H1 (cell line): ENCODE data around the gene XAB2. TPM values are rescaled to one million over a fixed set of nuclear protein-coding genes. Genes with fewer than 3 reads are reported as not detected.

Source experiments
- microRNA-seq, 2 experiments: library from miRNA; unstranded; fragments of <30 nt; microRNA quantifications; one replicate each; pipeline versions ENCODE4 to v1.2.0, GENCODE V29; 2016 to 2020; ENCODE audit warnings: borderline microRNAs expressed in 2 of 2, borderline number of aligned reads in 2 of 2, borderline replicate concordance in 1 of 2
- polyA plus RNA-seq, 7 experiments: library from polyadenylated mRNA; depleted of rRNA in 3 of 7; stranded (reverse) in 5 of 7; unstranded in 2 of 7; fragments of >200 nt in 5 of 7; fragments of 200-250 nt in 2 of 7; gene quantifications; 1 replicate in 5 of 7; 2 replicates in 1 of 7; 4 replicates in 1 of 7; pipeline versions ENCODE4 v1.2.1 to v1.2.3, GENCODE V29; 2011 to 2013; ENCODE audit warnings: missing spikeins in 2 of 7, mixed read lengths in 2 of 7
- small RNA-seq: library from polyadenylated mRNA; stranded (forward); fragments of <200 nt; extraction: miRNeasy Mini kit (QIAGEN cat#:217004); gene quantifications from one replicate; pipeline ENCODE3, GENCODE V24; 2013; ENCODE audit not compliant: insufficient read depth
- total RNA-seq: library from RNA; stranded (reverse); fragmentation: NEBNext Ultra II Directional; extraction: Animal tissue kit (Norgen Biotek cat#: 25700); gene quantifications from 2 replicates; pipeline ENCODE4 v1.2.1, GENCODE V29; 2021

XAB2 gene
- total and polyA plus RNA-seq, 2 of the 8 experiments (the other 6 are each of a cell fraction or from before 2014, with no cell fraction given), result 48.2 to 49.4 TPM

Small RNA genes lying within 50 kb of the gene (microRNA-seq; reads per million reads assigned to microRNA genes)
- gene MIR6792, result 0.41 to 0.46 reads per million in 2 experiments

Small RNA genes lying within 50 kb of the gene (small RNA-seq; reads per million reads assigned to genes)
- not detected for gene MIR6792

Other genes starting within 250 kb of the XAB2 start
- gene PEX11G, start 140.5 kb downstream of the XAB2 start, total RNA-seq, result 1.8 and 2.1 TPM in 2 replicates
- gene PEX11G, start 140.5 kb downstream of the XAB2 start, polyA plus RNA-seq (2011; rRNA removed), result 4.3 and 5.3 TPM in 2 replicates
- gene ZNF358, start 113.4 kb downstream of the XAB2 start, total RNA-seq, result 40.0 and 44.0 TPM in 2 replicates
- 60.3 and 117 TPM in 2 replicates for gene ZNF358, start 113.4 kb downstream of the XAB2 start, polyA plus RNA-seq (2011; rRNA removed)
- 15.8 and 19.1 TPM in 2 replicates for gene MCOLN1, start 106.9 kb downstream of the XAB2 start, total RNA-seq
- gene MCOLN1, start 106.9 kb downstream of the XAB2 start, polyA plus RNA-seq (2011; rRNA removed), result 40.0 and 42.8 TPM in 2 replicates
- gene PNPLA6, start 93.8 kb downstream of the XAB2 start, total RNA-seq, result 121 and 123 TPM in 2 replicates
- 55.1 and 121 TPM in 2 replicates for gene PNPLA6, start 93.8 kb downstream of the XAB2 start, polyA plus RNA-seq (2011; rRNA removed)
- 30.4 and 32.5 TPM in 2 replicates for gene CAMSAP3, start 33.7 kb downstream of the XAB2 start, total RNA-seq
- gene CAMSAP3, start 33.7 kb downstream of the XAB2 start, polyA plus RNA-seq (2011; rRNA removed), result 11.4 and 19.6 TPM in 2 replicates
- 105 and 127 TPM in 2 replicates for gene PET100, start 248 bp upstream of the XAB2 start, total RNA-seq
- gene PET100, start 248 bp upstream of the XAB2 start, polyA plus RNA-seq (2011; rRNA removed), result 36.1 and 80.8 TPM in 2 replicates
- not detected in 2 replicates for gene PCP2, start 4.2 kb upstream of the XAB2 start, total RNA-seq
- gene PCP2, start 4.2 kb upstream of the XAB2 start, polyA plus RNA-seq (2011; rRNA removed), result 0.49 TPM in 1 of 2 replicates, not detected in the other
- 51.5 and 52.9 TPM in 2 replicates for gene STXBP2, start 7.6 kb upstream of the XAB2 start, total RNA-seq
- gene STXBP2, start 7.6 kb upstream of the XAB2 start, polyA plus RNA-seq (2011; rRNA removed), result 53.8 and 82.7 TPM in 2 replicates
- gene RETN, start 39.5 kb upstream of the XAB2 start, total RNA-seq, result not detected in 2 replicates
- gene RETN, start 39.5 kb upstream of the XAB2 start, polyA plus RNA-seq (2011; rRNA removed), result not detected in 2 replicates
- not detected in 2 replicates for gene MCEMP1, start 47.5 kb upstream of the XAB2 start, total RNA-seq
- gene MCEMP1, start 47.5 kb upstream of the XAB2 start, polyA plus RNA-seq (2011; rRNA removed), result 0.13 TPM in 1 of 2 replicates, not detected in the other
- gene TRAPPC5, start 51.3 kb upstream of the XAB2 start, total RNA-seq, result 99.7 and 109 TPM in 2 replicates
- 120 TPM in 2 replicates for gene TRAPPC5, start 51.3 kb upstream of the XAB2 start, polyA plus RNA-seq (2011; rRNA removed)
- 0.29 TPM in 1 of 2 replicates, not detected in the other for gene FCER2, start 72.6 kb upstream of the XAB2 start, total RNA-seq
- gene FCER2, start 72.6 kb upstream of the XAB2 start, polyA plus RNA-seq (2011; rRNA removed), result 0.67 TPM in 2 replicates
- 0.35 and 1.0 TPM in 2 replicates for gene CLEC4G, start 102.6 kb upstream of the XAB2 start, total RNA-seq
- 2.9 and 3.2 TPM in 2 replicates for gene CLEC4G, start 102.6 kb upstream of the XAB2 start, polyA plus RNA-seq (2011; rRNA removed)
- 0.22 TPM in 1 of 2 replicates, not detected in the other for gene CD209, start 118.0 kb upstream of the XAB2 start, total RNA-seq
- 0.03 and 0.05 TPM in 2 replicates for gene CD209, start 118.0 kb upstream of the XAB2 start, polyA plus RNA-seq (2011; rRNA removed)
- gene CLEC4M, start 133.7 kb upstream of the XAB2 start, total RNA-seq, result not detected in 2 replicates
- not detected in 2 replicates for gene CLEC4M, start 133.7 kb upstream of the XAB2 start, polyA plus RNA-seq (2011; rRNA removed)
- gene EVI5L, start 200.7 kb upstream of the XAB2 start, total RNA-seq, result 10.4 and 11.0 TPM in 2 replicates
- 7.2 and 13.1 TPM in 2 replicates for gene EVI5L, start 200.7 kb upstream of the XAB2 start, polyA plus RNA-seq (2011; rRNA removed)
- gene PRR36, start 244.8 kb upstream of the XAB2 start, total RNA-seq, result 23.9 and 25.3 TPM in 2 replicates
- 1.6 and 3.4 TPM in 2 replicates for gene PRR36, start 244.8 kb upstream of the XAB2 start, polyA plus RNA-seq (2011; rRNA removed)